Measurements from ENCODE around the gene LAMB3. TPM values are rescaled to one million over a fixed set of nuclear protein-coding genes. Genes with fewer than 3 reads are reported as not detected.

LAMB3 gene
- total RNA-seq, result 218 and 906 TPM in 2 replicates

GRCh38 chr1:209652121-209652735 lies at the start of gene LAMB3:
TSS of gene LAMB3 (minus strand) at chr1:209652425. CDS start at chr1:209650944, 1,481 bp downstream.

GRCh38 chr1:209674957-209675564 lies 22.8 kb upstream of the LAMB3 start, which contains the start of gene G0S2:
TSS of gene G0S2 (plus strand) at chr1:209675412. CDS start at chr1:209675685, 273 bp downstream.

DNA sequence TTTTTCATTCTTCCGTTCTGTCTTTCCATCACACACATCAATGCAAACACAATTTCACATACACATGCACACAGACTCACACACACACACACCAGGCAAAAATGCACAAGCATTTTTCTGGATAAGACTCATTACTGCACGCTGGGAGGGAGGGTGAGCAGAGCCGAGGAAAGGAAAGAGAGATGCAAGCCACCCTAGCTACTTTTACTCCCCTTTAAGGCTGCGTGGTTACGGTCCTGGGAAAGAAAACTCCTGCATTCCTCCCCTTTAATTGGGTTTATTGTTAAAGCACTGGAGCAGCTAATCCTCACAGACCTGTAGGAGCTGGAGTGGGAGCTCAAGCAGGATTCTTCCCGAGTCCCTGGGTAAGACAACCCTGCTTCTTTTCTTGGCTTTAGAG lies 68.8 kb downstream of the LAMB3 start, which contains the start of gene CAMK1G:
TSS of gene CAMK1G (plus strand) at position 307 of the 400 bp plus-strand sequence. CDS start 11,270 bp downstream, outside the sequence.

Other genes with a start within 250 kb of the LAMB3 start
- gene CAMK1G, start 68.7 kb downstream of the LAMB3 start, total RNA-seq, result 0.39 TPM in 1 of 2 replicates, not detected in the other
- 0.43 and 5.1 TPM in 2 replicates for gene G0S2, start 23.0 kb upstream of the LAMB3 start, total RNA-seq
- 0.22 TPM in 1 of 2 replicates, not detected in the other for gene HSD11B1, start 52.4 kb upstream of the LAMB3 start, total RNA-seq
- gene TRAF3IP3, start 103.6 kb upstream of the LAMB3 start, total RNA-seq, result 0.22 and 0.39 TPM in 2 replicates
- gene C1orf74, start 132.1 kb upstream of the LAMB3 start, total RNA-seq, result 4.7 and 5.3 TPM in 2 replicates
- 28.7 and 37.1 TPM in 2 replicates for gene IRF6, start 153.7 kb upstream of the LAMB3 start, total RNA-seq
- 6.3 and 7.9 TPM in 2 replicates for gene UTP25, start 175.5 kb upstream of the LAMB3 start, total RNA-seq